OCI-LY3 (cell line): ENCODE data around the gene FTCD.

Source experiments
- EZH2phosphoT487 ChIP-seq: fragments of 200-600 bp; shearing (Covaris generic); IDR thresholded peaks from 2 replicates; pipeline ENCODE4 v1.6.1; 2018; ENCODE audit warnings: antibody characterized with exemption, mixed run types, low read depth
- TF ChIP-seq, protein P1 (sequence below): fragments of 200-600, 300-600 bp; sonication (generic); IDR thresholded peaks from 2 replicates; pipeline ENCODE4 v1.5.1; 2014; ENCODE audit warnings: antibody characterized with exemption, low read length, low read depth

DNA sequence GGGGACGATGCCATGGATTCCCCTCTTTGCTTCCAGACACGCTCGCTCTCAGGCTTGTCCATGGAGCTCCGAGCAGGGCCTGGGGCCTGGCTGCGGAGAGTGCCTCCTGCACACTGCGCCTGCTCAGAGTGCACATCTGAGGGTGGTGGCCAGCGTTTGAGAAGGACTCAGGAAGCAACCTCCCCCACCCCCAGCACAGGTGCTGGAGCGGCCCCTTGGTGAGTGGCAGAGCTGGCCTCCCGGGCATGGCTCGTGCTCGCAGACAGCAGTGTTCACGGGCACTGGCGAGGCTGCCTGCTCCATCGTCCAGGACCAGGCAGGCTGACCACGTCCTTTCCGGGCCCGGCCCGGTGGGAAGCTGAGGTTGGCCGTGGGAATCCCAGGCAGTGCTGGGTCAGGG, 26.1 kb upstream of the FTCD start:
- TF ChIP-seq, protein P1, sequence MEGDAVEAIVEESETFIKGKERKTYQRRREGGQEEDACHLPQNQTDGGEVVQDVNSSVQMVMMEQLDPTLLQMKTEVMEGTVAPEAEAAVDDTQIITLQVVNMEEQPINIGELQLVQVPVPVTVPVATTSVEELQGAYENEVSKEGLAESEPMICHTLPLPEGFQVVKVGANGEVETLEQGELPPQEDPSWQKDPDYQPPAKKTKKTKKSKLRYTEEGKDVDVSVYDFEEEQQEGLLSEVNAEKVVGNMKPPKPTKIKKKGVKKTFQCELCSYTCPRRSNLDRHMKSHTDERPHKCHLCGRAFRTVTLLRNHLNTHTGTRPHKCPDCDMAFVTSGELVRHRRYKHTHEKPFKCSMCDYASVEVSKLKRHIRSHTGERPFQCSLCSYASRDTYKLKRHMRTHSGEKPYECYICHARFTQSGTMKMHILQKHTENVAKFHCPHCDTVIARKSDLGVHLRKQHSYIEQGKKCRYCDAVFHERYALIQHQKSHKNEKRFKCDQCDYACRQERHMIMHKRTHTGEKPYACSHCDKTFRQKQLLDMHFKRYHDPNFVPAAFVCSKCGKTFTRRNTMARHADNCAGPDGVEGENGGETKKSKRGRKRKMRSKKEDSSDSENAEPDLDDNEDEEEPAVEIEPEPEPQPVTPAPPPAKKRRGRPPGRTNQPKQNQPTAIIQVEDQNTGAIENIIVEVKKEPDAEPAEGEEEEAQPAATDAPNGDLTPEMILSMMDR = no peak
- TF ChIP-seq EZH2phosphoT487 = no peak
